PC-3 (cell line): ENCODE results near the gene CASZ1. TPM values are rescaled to one million over a fixed set of nuclear protein-coding genes. Genes with fewer than 3 reads are reported as not detected.

Experiments
- ATAC-seq: fragments of 200-7000 bp; cut with Tn5 transposase; 2 replicates; pipeline ENCODE4 v1.9.1; 2020; ENCODE audit warnings: mild to moderate bottlenecking, moderate library complexity
- BruUV-seq: library from RNA; stranded (reverse); fragments of 400-500 nt; replicated peaks from 2 replicates; lab custom pipeline; 2021; lab: Mats Ljungman, UMichigan
- CTCF ChIA-PET: fragments of 300-600 bp; sonication (Branson Sonifier 250); formaldehyde crosslinking; loops from one replicate; lab custom pipeline; 2022; ENCODE audit warnings: antibody characterized with exemption; lab: Charles Lee
- POLR2A ChIA-PET: fragments of 300-600 bp; sonication (Branson Sonifier 250); formaldehyde crosslinking; loops from one replicate; lab custom pipeline; 2022; ENCODE audit warnings: antibody characterized with exemption; ENCODE audit not compliant: unreplicated experiment; lab: Charles Lee
- DNase-seq: peaks from one replicate; pipeline ENCODE4 v3.0.0-alpha.2; 2015
- H2AFZ ChIP-seq: fragments of 300-600 bp; sonication (generic); 2 replicates; pipeline ENCODE4 v1.6.0; 2016; ENCODE audit warnings: antibody characterized with exemption, low read length
- H3F3A ChIP-seq: fragments of 300-600 bp; sonication (generic); one replicate; pipeline ENCODE4 v1.6.0; 2017; ENCODE audit warnings: antibody characterized with exemption, low read length, control low read depth, mild to moderate bottlenecking; ENCODE audit not compliant: unreplicated experiment
- H3K27ac ChIP-seq: fragments of 300-600 bp; sonication (generic); 2 replicates; pipeline ENCODE4 v1.5.1; 2016; ENCODE audit warnings: mild to moderate bottlenecking, low read length
- H3K27me3 ChIP-seq: fragments of 300-600 bp; sonication (generic); 2 replicates; pipeline ENCODE4 v1.6.1; 2016; ENCODE audit warnings: low read length, mixed read lengths
- H3K36me3 ChIP-seq: fragments of 300-600 bp; sonication (generic); 2 replicates; pipeline ENCODE4 v1.6.1; 2016; ENCODE audit warnings: low read depth, mixed run types, low read length, mixed read lengths
- H3K4me1 ChIP-seq: fragments of 300-600 bp; sonication (generic); 2 replicates; pipeline ENCODE4 v1.5.1; 2016; ENCODE audit warnings: low read length; ENCODE audit not compliant: insufficient read depth
- H3K4me2 ChIP-seq: fragments of 300-600 bp; sonication (generic); 2 replicates; pipeline ENCODE4 v1.6.0; 2016; ENCODE audit warnings: low read length
- H3K4me3 ChIP-seq: fragments of 300-600 bp; sonication (generic); 2 replicates; pipeline ENCODE4 v1.5.1; 2016; ENCODE audit warnings: mild to moderate bottlenecking, low read length, mixed read lengths
- H3K79me2 ChIP-seq: fragments of 300-600 bp; sonication (generic); 2 replicates; pipeline ENCODE4 v1.6.1; 2017; ENCODE audit warnings: low read length, mixed read lengths
- H3K9ac ChIP-seq: fragments of 300-600 bp; sonication (generic); 2 replicates; pipeline ENCODE4 v1.6.0; 2016; ENCODE audit warnings: mild to moderate bottlenecking, low read length
- H3K9me2 ChIP-seq: fragments of 300-600 bp; sonication (generic); replicated peaks from 2 replicates; pipeline ENCODE4 v1.6.1; 2016; ENCODE audit warnings: mixed run types, low read length, mixed read lengths
- H3K9me3 ChIP-seq: fragments of 300-600 bp; sonication (generic); 2 replicates; pipeline ENCODE4 v1.6.1; 2016; ENCODE audit warnings: low read length, mixed read lengths
- H4K20me1 ChIP-seq: fragments of 300-600 bp; sonication (generic); 2 replicates; pipeline ENCODE4 v1.6.1; 2016; ENCODE audit warnings: low read length, mixed read lengths
- CTCF ChIP-seq: fragments of 300-600 bp; sonication (generic); conservative IDR thresholded peaks from 2 replicates; pipeline ENCODE4 v1.5.1; 2017; ENCODE audit warnings: antibody characterized with exemption, low read depth, mild to moderate bottlenecking, low read length
- EZH2 ChIP-seq: fragments of 300-600 bp; sonication (generic); IDR thresholded peaks from one replicate; pipeline ENCODE4 v1.6.1; 2017; ENCODE audit warnings: antibody characterized with exemption, mild to moderate bottlenecking, low read length; ENCODE audit not compliant: unreplicated experiment
- EZH2phosphoT487 ChIP-seq: fragments of 300-600 bp; sonication (generic); IDR thresholded peaks from 2 replicates; pipeline ENCODE4 v1.6.1; 2018; ENCODE audit warnings: mild to moderate bottlenecking, antibody characterized with exemption, low read length, borderline replicate concordance
- intact Hi-C: fragments of 100-400 bp; cut with micrococcal nuclease; formaldehyde crosslinking; loops from 2 replicates; pipeline ENCODE4 v1.9.0; 2023
- total RNA-seq: library from RNA; depleted of rRNA; stranded (reverse); fragments of >200 nt; gene quantifications from 2 replicates; pipeline ENCODE4 v1.2.3, GENCODE V29; 2014

CASZ1 gene
- total RNA-seq, 1 experiment from 2014 or later = 12.8 TPM

- BruUV-seq = no TSS peak
- no peak overlapping the region for H3K9ac ChIP-seq
- peaks cover 38% of the 10 kb centered on the region for H3K4me1 ChIP-seq
- no peaks in the 10 kb centered on the region for H3K9me2 ChIP-seq
- CTCF ChIA-PET = no interaction called here
- TF ChIP-seq EZH2phosphoT487 (no peak), CTCF (0 out of 2 replicates have a peak, but pooled peaks have one; percentile 37)
- H3K36me3 ChIP-seq = no peaks in the 10 kb centered on the region
- no peaks in the 10 kb centered on the region for H4K20me1 ChIP-seq
- H3K4me3 ChIP-seq = no peak overlapping the region
- no peaks in the 10 kb centered on the region for H3K27me3 ChIP-seq
- H2AFZ ChIP-seq = no peak overlapping the region
- ATAC-seq (no peak), DNase-seq (no peak)
- no peak overlapping the region for H3K4me2 ChIP-seq
- H3K27ac ChIP-seq = no peak overlapping the region
- POLR2A ChIA-PET = no interaction called here
- no peaks in the 10 kb centered on the region for H3K9me3 ChIP-seq
- no peaks in the 10 kb centered on the region for H3F3A ChIP-seq
- no peaks in the 10 kb centered on the region for H3K79me2 ChIP-seq
- intact Hi-C loops = loop anchor here (5.0 kb wide), 1 partner anchor 102 kb away; no protein-coding TSS in a partner anchor
These were observed 106.0 kb downstream of the CASZ1 start for GRCh38 chr1:10690484-10690883.

GRCh38 chr1:10688409-10688786 lies 108.0 kb downstream of the CASZ1 start:
- CTCF ChIA-PET = no interaction called here
- intact Hi-C loops = no loop called here
- ATAC-seq = no peak

More at GRCh38 chr1:10688409-10688786, 108.0 kb downstream of the CASZ1 start:
- no peak overlapping the region for H3K9ac ChIP-seq
- POLR2A ChIA-PET = no interaction called here
- H3K27me3 ChIP-seq = no peaks in the 10 kb centered on the region
- H3K9me3 ChIP-seq = no peaks in the 10 kb centered on the region
- DNase-seq = no peak
- no peak overlapping the region for H3K27ac ChIP-seq
- H3K36me3 ChIP-seq = no peaks in the 10 kb centered on the region
- H3K4me1 ChIP-seq = peaks cover 39% of the 10 kb centered on the region
- no peaks in the 10 kb centered on the region for H4K20me1 ChIP-seq
- no peak overlapping the region for H2AFZ ChIP-seq
- no peaks in the 10 kb centered on the region for H3K9me2 ChIP-seq
- H3K4me3 ChIP-seq = no peak overlapping the region
- no TSS peak for BruUV-seq
- no peaks in the 10 kb centered on the region for H3F3A ChIP-seq
- H3K4me2 ChIP-seq = no peak overlapping the region
- no peaks in the 10 kb centered on the region for H3K79me2 ChIP-seq
- TF ChIP-seq EZH2phosphoT487 (no peak), CTCF (no peak), EZH2 (no peak)
